ENCODE measurements around the gene COL13A1. TPM values are rescaled to one million over a fixed set of nuclear protein-coding genes. Genes with fewer than 3 reads are reported as not detected.
A peak's percentile ranks its signal among the peaks of the same experiment; 100 is the strongest.

COL13A1 gene
- total RNA-seq, 4 donors from 2014 or later: 1.2 to 4.2 (median 2.6) TPM

DNA sequence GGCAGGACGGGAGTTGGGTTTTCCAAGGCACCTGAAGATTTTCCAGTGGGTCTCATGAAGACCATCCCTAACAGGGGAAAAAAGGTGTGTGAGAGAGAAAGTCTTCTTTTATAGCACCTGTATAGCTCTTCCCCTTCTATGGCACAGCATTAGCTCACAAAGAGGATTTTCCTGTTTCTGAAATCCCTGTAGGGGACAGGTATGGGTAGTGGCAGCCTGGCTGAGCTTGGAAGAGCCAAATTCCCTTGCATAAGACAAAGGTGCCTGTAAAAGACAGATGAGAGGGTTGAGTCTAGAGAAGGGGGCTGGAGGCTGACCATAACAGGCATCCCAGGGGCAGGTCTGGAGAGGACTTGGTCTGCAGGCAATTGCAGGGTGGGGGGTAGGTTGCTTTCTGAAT lies 63.7 kb downstream of the COL13A1 start:
- WGBS: 100% methylated on average over 1 of the region's 1 CpG

DNA sequence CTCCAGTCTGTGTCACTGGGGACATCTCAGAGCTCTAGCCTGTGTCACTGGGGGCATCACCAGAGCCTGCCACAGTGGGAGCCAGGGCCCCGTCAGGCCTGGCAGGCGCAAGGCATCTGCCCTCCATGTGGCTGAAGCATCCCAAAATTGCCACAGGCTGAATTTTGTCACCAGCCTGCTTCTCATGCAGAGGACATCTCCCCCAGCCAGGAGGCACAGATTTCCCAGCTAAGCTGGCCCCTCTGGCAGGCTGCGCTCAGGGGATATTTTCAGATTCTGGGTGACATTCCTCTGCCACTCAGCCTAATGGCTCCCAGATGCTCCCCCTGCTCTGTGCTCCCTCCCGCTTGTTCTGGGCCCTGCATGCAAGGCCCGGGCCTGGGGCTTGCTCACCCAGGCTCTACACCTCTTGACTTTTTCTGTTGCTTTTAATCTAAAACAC lies 64.6 kb downstream of the COL13A1 start:
- DNase-seq (ENCODE audit: extremely low spot score): no peak
- 59% methylated on average over 3 of the region's 5 CpGs for WGBS
- Histone ChIP-seq H3K9me3 (no peaks in the 10 kb centered on the region), H3K27me3 (no peaks in the 10 kb centered on the region), H3K4me3 (peak overlapping the region in 3 of 4 donors; percentile 25 to 45 (median 38)), H3K4me1 (peaks cover 10 to 39% (median 27%) of the 10 kb centered on the region in 4 donors), H3K36me3 (no peaks in the 10 kb centered on the region), H3K27ac (replicated peaks in 1 of 4) (peak overlapping the region; percentile 58 to 83 (median 68))
- TF ChIP-seq EP300 (IDR thresholded peaks at IDR 0.05): no peak
- TF ChIP-seq, protein P1, sequence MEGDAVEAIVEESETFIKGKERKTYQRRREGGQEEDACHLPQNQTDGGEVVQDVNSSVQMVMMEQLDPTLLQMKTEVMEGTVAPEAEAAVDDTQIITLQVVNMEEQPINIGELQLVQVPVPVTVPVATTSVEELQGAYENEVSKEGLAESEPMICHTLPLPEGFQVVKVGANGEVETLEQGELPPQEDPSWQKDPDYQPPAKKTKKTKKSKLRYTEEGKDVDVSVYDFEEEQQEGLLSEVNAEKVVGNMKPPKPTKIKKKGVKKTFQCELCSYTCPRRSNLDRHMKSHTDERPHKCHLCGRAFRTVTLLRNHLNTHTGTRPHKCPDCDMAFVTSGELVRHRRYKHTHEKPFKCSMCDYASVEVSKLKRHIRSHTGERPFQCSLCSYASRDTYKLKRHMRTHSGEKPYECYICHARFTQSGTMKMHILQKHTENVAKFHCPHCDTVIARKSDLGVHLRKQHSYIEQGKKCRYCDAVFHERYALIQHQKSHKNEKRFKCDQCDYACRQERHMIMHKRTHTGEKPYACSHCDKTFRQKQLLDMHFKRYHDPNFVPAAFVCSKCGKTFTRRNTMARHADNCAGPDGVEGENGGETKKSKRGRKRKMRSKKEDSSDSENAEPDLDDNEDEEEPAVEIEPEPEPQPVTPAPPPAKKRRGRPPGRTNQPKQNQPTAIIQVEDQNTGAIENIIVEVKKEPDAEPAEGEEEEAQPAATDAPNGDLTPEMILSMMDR (IDR thresholded peaks at IDR 0.05): no peak
- no peak for TF ChIP-seq POLR2AphosphoS5 (IDR thresholded peaks at IDR 0.05)
- no peak for TF ChIP-seq POLR2A (IDR thresholded peaks at IDR 0.05; ENCODE audit: low read depth)
- intact Hi-C loops (cut with DNase I): no loop called here

More for the DNA sequence above, 63.7 kb downstream of the COL13A1 start:
- H3K36me3 ChIP-seq: no peaks in the 10 kb centered on the region
- intact Hi-C loops (cut with DNase I): no loop called here
- no peak overlapping the region for H3K27ac ChIP-seq (replicated peaks in 1 of 4)
- no peaks in the 10 kb centered on the region for H3K9me3 ChIP-seq
- H3K4me3 ChIP-seq: no peak overlapping the region
- no peak for DNase-seq (ENCODE audit: extremely low spot score)
- peaks cover 10 to 47% (median 32%) of the 10 kb centered on the region in 4 donors for H3K4me1 ChIP-seq
- no peaks in the 10 kb centered on the region for H3K27me3 ChIP-seq
- TF ChIP-seq POLR2A (IDR thresholded peaks at IDR 0.05; ENCODE audit: low read depth) (no peak), EP300 (IDR thresholded peaks at IDR 0.05) (no peak), POLR2AphosphoS5 (IDR thresholded peaks at IDR 0.05) (no peak)
- TF ChIP-seq, protein P1 (IDR thresholded peaks at IDR 0.05): no peak

DNA sequence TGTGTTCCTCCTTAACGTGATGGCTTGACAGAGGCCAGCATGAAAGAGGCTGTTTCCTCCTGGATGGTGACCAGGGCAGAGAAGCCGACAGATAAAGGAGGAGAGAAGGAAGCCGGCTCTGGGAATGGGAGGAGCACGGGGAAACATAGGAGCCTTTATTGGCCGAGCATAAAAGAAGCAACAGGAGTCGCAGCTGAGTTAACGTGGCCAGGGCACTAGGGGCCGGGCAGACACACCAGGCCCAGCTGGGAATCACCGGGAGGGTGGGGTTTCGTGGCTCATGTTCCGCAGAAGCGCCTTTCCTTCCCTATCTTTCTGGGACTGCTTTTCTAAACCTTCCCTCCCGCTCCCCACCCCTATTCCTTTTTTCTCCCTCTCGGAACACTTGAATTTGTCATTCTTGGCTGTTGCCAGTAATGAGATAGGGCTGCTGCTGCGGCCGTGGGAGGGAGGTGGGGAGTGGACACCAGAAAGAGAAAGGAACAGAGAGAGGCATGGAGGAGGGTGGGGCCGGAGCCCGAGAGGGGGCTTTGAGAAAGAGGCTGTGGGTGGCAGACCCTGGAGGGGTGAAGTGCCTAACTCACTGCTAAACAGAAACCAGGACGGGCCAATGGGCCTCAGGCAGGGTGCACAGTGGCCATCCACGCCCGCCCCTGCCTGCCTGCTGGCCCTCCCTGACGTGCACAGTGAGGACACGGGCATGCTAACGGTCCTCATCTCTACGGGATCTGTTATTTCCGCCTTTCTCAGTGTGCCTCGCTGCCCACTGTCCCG lies 65.2 kb downstream of the COL13A1 start:
- H3K4me1 ChIP-seq: peaks cover 7 to 33% (median 22%) of the 10 kb centered on the region in 4 donors
- TF ChIP-seq, protein P1 (IDR thresholded peaks at IDR 0.05): peak in 2 of 3 experiments; percentile 3 to 9
- TF ChIP-seq POLR2A (IDR thresholded peaks at IDR 0.05; ENCODE audit: low read depth) (no peak), EP300 (IDR thresholded peaks at IDR 0.05) (no peak), POLR2AphosphoS5 (IDR thresholded peaks at IDR 0.05) (peak; percentile 8 to 16)
- 36% methylated on average over 26 of the region's 28 CpGs for WGBS
- H3K27me3 ChIP-seq: no peaks in the 10 kb centered on the region
- intact Hi-C loops (cut with DNase I): no loop called here
- H3K4me3 ChIP-seq: peak overlapping the region; percentile 25 to 46 (median 42)
- peak overlapping the region; percentile 58 to 83 (median 68) for H3K27ac ChIP-seq (replicated peaks in 1 of 4)
- DNase-seq (ENCODE audit: extremely low spot score): no peak
- H3K9me3 ChIP-seq: no peaks in the 10 kb centered on the region
- H3K36me3 ChIP-seq: no peaks in the 10 kb centered on the region

DNA sequence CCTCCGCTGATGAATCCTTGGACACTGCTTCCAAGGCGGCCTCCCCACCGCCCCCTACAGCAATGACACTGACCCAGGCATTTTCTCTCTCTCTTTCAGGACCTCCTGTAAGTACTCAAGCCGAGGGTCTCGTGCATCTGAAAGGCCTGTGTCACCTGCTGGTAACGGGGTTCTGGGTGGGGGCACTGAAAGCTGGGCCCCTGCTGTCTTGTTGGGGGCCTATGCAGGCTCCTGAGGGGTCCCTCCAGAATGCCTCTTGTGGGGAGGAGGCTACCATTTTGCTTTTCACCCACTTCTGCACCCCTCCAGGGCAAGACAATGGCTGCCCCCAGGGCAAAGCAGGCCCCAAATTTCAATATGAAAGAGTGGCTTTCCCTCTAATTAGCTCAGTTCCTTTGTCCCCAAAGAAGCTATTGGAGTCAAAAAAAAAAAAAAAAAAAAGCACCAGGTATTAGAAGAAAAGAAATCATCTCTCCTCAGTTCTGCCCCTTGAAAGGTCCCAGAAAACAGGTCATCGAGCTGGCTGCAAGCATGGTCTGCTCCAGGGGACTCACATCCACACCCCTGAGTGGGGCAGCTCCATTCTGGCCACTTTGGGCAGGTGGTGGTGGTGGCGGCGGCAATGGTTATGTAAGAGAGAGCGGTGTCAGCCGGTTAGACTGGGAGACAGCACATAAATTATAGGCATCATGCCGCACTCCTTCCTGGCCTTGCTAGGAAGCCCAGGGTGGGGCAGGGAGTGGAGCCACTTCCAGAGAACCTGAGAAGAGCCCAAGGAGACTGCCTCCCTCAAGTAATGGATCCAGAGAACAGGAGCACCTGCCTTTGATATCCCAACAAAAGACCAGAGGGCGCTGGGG lies 66.2 kb downstream of the COL13A1 start:
- DNase-seq (ENCODE audit: extremely low spot score): no peak
- H3K36me3 ChIP-seq: no peaks in the 10 kb centered on the region
- no peaks in the 10 kb centered on the region for H3K27me3 ChIP-seq
- 80% methylated on average over 13 of the region's 13 CpGs for WGBS
- peak overlapping the region in 2 of 4 donors; percentile 58 to 83 for H3K27ac ChIP-seq (replicated peaks in 1 of 4)
- TF ChIP-seq EP300 (IDR thresholded peaks at IDR 0.05): no peak
- no peak for TF ChIP-seq POLR2AphosphoS5 (IDR thresholded peaks at IDR 0.05)
- TF ChIP-seq POLR2A (IDR thresholded peaks at IDR 0.05; ENCODE audit: low read depth): no peak
- TF ChIP-seq, protein P1 (IDR thresholded peaks at IDR 0.05): no peak
- H3K4me1 ChIP-seq: peaks cover 6 to 31% (median 21%) of the 10 kb centered on the region in 4 donors
- H3K4me3 ChIP-seq: no peak overlapping the region
- intact Hi-C loops (cut with DNase I): no loop called here
- H3K9me3 ChIP-seq: no peaks in the 10 kb centered on the region
